ENCODE data around the gene CTTNBP2.
A peak's percentile ranks its signal among the peaks of the same experiment; 100 is the strongest.

Gene CTTNBP2, protein sequence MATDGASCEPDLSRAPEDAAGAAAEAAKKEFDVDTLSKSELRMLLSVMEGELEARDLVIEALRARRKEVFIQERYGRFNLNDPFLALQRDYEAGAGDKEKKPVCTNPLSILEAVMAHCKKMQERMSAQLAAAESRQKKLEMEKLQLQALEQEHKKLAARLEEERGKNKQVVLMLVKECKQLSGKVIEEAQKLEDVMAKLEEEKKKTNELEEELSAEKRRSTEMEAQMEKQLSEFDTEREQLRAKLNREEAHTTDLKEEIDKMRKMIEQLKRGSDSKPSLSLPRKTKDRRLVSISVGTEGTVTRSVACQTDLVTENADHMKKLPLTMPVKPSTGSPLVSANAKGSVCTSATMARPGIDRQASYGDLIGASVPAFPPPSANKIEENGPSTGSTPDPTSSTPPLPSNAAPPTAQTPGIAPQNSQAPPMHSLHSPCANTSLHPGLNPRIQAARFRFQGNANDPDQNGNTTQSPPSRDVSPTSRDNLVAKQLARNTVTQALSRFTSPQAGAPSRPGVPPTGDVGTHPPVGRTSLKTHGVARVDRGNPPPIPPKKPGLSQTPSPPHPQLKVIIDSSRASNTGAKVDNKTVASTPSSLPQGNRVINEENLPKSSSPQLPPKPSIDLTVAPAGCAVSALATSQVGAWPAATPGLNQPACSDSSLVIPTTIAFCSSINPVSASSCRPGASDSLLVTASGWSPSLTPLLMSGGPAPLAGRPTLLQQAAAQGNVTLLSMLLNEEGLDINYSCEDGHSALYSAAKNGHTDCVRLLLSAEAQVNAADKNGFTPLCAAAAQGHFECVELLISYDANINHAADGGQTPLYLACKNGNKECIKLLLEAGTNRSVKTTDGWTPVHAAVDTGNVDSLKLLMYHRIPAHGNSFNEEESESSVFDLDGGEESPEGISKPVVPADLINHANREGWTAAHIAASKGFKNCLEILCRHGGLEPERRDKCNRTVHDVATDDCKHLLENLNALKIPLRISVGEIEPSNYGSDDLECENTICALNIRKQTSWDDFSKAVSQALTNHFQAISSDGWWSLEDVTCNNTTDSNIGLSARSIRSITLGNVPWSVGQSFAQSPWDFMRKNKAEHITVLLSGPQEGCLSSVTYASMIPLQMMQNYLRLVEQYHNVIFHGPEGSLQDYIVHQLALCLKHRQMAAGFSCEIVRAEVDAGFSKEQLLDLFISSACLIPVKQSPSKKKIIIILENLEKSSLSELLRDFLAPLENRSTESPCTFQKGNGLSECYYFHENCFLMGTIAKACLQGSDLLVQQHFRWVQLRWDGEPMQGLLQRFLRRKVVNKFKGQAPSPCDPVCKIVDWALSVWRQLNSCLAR (N-terminal part only)

DNA sequence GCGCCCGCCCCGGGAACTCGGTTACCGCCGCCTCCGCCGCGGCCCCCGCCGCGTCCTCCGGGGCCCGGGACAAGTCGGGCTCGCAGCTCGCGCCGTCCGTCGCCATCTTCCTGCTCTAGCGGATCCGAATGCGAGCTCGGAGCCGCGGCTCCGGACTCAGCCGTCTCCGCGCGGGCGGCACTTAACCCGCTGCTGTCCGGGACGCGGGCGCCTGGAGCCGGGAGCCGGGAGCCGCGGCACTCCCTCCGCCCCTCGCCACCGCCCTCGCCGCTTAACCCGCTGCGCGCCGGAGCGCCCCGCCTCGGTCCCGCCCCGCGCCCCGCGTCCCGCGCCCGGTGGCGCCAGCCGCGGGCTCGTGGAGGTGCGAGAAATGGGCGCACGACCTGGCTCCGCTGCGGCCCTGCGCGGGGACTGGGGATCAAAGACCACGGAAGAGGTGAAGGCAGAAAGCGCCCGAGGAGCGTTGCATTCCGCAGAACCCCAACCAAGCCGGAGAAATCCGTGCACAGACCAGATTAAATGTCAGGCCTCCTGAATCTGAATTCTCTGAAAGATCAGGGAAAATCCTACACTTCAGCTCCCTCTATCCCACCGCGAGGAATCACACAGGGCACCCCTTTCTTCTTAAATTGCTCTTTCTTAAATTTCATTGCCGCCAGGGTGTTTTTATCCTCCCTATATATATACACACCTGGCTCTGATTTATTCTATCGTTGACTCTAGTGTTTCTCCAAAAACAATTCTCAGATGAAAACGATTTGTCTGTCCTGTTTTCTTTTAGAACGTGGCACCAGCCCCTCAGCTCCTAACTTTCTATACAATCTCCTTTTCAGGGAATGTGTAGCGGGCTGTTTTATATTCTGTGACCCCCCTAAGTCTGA, at the start of gene CTTNBP2:
TSS of gene CTTNBP2 (minus strand) at position 132 of the 881 bp plus-strand sequence. CDS start at position 106, 26 bp downstream.
- peak; percentile 26 for DNase-seq

DNA sequence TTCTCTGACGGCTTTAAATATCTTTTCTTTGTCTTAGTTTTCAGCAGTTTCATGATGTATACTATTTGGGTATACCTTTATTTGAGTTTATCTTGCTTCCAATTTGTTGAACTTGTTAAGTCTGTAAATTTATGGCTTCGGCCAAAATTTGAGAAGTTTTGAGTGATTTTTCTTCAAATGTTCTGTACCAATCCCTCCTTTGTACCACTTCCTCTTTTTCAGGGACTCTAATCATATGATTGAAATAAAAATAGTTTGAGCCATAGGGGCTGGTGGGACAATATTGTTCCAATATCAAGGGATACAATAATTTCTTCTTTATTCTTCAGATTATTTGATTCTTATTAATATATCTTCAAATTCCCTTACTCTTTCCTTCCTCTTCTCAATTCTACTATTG, 43.1 kb upstream of the CTTNBP2 start:
- no peak for DNase-seq

DNA sequence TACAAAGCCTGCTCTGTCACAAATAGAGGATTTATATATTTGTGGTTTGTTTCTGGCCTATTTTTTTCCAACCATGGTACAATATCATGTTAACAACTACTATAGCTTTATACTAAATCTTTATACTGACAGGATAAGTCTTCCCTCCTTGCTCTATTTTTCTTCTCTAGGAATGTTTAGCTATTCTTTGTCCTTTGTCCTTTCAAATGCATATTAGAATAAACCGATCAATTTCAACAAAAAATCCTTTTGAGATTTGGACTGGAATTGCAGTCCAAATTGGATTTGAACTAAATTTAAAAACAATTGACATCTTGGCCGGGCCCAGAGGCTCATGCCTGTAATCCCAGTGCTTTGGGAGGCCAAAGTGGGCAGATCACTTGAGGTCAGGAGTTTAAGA, 39.2 kb upstream of the CTTNBP2 start:
- DNase-seq: no peak

DNA sequence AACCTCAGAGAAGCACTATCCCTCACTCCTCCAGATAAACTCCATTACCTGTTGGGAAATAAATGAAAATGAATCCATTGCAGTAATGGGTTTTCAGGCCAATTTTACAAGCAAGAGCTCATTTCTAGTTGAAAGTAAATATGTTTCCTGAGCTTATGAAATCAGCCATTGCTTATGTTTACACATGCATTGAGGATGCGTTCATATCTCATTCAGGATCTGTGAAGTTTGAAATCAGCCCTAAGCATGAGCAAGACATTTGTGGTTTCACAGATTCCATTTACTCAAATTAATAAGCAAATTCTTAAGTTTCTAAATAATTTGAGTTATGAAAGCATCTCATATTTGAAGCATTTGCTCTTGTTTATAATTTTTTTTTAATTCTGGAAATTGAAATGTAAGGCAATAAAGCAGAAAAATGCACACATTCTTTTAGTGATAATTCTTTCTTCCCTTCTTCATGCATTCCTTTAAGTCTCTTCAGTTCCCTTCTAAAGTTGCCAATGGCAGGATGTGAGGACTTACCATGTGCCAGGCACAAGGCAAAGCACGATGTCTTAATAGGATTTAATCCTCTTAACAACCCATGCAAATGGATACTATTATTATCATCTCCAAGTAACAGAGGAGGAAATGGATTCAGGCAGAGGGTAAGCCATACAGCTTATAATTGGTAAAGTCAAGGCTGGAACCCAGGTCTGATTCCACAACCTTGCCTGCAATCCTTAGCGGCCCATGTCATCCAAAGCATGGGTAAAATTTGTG, 35.0 kb upstream of the CTTNBP2 start:
- no peak for DNase-seq

DNA sequence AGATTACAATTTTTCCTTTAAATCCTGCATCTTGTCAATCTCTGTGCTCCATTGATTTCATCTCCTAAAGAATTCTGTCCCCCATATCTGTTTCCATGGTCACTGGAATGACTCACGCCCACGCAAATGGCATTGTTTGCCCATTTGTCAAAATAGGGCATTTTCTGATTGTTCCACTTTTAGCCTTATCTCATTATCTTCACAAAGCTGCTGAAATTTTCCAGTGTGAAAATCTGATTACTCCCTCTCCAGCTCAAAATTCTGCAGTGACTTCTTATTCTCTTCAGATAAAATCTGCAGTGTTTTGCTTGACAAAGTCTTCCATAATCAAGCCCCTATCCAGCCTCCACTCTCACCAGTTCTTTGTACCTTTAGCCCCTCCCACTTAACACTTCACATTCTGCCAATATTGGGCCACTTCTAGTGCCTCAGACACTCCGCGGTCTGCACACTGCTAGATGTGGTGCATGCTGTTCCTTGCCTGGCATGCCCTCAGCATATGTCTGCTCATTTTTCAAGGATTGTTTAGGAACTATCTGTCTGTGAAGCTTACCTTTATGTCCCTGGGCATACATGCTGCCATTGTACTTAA, 33.9 kb upstream of the CTTNBP2 start:
- DNase-seq: no peak

DNA sequence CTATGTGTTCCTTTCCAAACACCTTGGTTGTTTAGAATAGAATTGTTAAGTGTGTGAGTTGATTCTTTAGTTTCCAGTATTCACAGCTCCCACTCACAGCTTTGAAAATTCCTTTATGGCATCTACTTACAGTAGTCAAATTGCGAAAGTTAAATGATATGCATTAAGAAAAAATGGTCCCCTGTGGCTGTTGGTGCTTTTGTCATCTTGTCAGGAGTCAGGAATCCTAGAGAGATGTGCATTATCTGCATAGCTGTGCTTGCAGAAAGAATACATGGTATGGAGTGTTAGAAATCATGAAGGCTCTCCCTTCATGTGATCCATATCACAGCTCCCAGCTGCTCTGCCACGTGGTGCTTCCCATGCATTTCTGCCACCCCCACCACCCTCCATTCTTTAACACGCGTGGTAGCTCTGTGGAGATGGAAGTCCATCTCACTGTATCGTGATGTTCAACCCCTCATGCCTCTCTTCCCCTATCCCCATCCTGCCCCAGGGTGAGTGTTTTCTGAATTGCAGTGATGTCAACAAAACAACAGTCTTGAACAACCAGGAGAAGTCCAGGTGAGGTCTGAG, 29.2 kb upstream of the CTTNBP2 start:
- no peak for DNase-seq

DNA sequence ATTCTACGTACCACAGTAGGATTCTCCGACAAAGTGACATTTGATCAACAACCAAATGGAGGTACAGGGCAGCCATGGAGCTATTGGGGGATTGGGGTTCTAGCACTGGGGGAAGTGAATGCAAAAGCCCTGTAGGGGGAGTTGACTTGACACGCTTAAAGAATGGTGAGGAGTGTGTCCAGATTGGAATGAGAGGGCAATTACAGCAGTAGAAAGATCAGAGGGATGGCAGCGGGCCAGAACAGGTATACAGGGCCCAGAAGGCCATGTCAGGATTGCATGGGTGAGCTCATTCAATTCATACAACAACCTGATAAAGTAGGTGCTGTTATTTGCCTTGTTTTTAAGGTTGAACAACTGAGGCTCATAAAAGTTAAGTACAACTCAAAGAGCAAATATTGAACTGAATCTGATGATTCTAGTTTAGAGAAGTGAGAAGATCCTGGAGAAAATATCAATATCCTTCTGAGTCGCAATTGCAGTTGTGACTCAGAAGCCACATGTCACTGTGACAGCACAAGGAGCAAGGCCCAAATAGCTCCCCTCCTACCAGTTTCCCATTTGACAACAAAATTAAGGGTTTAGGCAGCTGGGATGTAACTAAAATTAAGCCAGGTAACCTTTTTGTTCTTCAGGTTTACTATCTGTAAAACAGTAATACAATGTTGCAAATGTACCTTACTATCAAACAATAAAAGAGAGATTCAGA, 28.0 kb upstream of the CTTNBP2 start:
- no peak for DNase-seq

DNA sequence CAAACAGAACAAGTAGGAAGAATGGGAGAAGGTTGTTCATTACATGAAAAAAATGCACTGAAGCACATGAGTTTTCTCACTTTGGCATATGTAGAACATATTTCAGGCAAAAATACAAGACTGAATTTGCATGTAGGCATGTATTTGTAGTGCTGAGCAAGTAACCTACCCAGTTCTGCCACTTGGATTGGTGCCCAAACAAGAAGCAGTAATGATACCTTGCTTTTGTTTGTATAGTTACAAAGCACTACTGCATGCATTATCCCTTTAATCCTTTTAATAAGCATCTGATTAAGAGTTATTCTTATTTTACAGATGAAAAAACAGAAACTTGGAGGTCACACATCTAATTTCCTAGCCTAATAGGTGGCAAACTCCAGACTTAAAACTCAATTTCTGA, 23.1 kb upstream of the CTTNBP2 start:
- DNase-seq: no peak

DNA sequence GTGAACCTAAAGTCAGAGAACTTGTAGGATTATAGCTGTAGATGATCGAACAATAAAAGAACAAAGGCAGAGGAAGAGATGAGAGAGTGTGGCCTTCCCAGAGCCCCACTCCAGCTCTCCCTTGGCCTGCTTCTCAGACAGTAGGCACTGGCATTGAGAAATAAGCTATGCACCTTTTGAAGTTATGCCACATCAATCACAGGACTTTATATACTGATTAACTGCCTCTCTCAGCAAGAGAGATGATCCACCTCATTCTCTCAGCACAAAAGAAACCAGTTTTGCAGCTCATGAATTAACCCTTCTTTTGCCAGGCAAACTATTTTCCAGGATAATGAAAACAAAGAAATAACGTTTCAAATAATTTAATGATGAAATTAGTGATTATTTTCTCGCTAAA, 22.0 kb upstream of the CTTNBP2 start:
- no peak for DNase-seq

DNA sequence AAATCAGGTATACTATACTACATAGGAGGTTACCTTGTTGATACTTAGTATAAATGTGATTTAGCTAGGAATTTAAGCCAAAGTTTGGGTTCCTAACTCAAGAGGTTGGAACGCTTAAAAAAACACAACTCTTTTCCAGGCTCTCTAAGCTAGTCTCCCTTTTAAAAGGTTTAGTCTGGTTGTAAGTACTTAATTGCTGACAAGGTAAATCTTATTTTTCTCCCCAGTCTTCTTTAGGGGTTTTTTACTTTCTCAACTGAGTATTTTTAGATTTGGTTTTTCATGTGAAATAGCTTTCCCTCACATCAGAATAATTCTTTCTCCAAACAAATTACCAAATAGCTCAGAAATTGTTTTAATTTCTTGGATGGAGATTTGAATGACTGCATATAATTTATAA, 20.8 kb upstream of the CTTNBP2 start:
- no peak for DNase-seq

DNA sequence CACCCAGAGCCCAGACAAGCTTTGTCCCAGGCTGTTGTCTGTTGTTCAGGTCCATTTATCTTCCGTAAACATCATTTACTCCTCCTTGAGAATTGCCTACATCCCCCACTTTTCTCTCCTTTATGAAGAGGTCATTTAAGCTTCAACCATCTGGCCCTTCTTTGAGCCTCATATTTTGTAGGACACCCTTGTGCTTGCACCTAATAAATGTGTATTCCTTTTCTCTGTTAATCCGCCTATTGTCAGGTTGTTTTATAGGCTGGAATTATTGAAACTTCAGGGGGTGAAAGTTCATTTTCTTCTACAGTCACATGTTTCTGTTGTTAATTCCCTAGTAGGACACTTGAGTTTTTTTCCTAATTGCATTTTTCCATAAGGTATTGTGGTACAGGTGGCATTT, 19.6 kb upstream of the CTTNBP2 start:
- no peak for DNase-seq

DNA sequence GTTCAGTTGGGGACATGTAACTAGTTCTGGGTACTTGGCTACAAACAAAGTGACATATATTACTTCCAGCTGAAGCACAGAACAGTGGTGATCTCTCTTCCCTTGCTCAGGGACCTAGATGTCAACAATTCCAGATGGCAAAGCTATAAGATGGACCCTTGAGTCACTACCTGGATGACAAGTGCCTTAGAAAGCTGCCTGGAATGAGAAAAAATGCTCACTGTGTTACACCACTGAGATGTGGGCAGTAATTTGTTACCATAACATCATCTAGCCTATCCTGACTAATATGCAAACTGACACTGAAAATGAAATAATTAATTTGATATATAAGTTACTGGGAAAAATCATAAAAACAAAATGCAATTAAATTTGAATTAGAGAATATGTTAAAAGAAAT, 16.4 kb upstream of the CTTNBP2 start:
- DNase-seq: no peak

DNA sequence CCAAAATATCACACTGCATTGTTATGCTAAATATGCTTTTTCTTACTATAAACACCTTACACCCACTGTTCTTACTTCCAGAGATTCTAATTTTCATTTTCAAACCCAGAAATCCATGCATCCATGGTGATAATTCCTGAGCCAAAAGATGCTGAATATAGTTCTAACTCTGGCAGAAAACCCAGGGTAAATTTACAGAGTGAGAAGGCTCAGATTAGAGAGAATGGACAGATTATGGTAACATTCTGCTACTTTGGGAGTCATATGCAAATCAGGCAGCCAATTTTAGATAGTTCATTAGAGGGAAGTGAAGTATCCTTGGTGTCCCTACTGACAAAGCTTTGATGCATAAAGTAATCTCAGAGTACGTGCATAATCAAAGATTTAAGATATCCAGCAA, 15.4 kb upstream of the CTTNBP2 start:
- DNase-seq: no peak

DNA sequence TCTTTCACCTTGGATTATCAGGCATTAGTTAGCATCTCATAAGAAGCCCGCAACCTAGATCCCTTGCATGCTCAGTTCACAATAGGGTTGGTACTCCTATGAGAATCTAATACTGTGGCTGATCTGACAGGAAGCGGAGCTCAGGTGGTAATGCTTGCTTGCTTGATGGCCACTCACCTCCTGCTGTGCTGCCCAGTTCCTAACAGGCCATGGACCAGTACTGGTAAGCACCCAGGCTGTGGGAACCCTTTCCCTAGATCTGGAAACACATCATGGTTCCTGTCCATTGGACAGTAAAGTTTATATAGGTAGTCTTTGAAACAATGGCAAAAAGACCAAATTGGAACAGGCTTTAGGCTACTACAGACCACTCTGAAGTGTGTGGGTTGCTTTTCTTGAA, 9.4 kb upstream of the CTTNBP2 start:
- no peak for DNase-seq

DNA sequence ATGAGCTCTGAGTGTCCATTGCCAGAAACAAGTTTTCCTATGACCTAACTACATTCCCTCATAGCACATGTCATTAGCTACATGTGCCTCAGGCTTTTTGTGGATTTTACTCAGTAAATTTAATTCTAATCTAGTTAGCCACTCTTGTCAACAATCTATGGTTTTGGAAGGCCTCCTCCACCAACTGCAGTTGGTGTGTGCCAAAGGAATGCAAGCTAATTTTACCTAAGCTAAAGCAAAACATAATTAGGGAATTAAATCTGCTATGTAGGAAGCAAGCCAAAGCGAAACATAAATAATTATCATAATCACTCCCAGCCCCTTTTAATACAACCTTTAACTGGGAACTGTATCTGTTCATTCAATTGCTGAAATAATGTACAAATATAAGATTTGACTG, 3.5 kb upstream of the CTTNBP2 start:
- DNase-seq: no peak

DNA sequence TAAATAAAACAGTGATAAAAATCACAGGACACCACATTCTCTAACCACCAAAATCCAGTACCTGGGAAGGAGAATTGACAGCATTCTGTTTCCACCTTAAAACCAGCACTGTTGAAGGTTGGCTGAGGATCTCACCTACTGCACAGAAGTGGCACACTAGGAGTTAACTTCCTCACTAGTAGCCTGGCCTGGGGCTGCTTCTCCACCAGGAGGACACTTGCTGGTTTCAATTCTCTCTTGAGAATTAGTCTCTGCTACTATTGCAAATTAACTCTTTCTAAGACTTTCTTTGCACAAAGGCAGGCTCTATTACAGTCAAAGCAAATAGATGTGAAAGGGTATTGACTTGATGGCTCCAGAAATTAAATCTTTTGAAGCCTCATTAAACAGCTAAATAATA, 2.3 kb upstream of the CTTNBP2 start:
- DNase-seq: no peak

DNA sequence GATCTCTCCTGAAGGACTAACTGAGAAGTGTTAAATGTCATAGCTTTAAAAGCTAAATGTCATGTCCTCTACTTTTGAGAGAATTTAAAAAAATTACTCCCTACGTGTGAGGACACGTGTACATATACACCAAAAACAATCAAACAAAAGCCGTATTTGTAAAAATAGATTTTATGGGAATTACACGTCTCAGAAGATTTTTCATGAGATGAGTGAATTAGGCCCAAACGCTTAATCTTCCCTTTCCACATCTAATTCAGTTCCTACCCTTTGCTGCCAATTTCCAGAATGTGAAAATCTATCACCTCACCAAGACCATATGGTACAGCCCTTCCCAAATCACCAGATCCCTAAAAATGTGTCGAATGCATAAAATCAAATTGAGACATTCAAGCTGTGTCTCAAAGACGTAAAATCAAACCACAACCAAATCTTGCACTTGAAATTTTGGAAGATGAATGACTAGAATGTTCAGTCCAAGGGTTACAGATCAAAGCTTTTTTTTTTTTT, 1.0 kb upstream of the CTTNBP2 start:
- DNase-seq: no peak

DNA sequence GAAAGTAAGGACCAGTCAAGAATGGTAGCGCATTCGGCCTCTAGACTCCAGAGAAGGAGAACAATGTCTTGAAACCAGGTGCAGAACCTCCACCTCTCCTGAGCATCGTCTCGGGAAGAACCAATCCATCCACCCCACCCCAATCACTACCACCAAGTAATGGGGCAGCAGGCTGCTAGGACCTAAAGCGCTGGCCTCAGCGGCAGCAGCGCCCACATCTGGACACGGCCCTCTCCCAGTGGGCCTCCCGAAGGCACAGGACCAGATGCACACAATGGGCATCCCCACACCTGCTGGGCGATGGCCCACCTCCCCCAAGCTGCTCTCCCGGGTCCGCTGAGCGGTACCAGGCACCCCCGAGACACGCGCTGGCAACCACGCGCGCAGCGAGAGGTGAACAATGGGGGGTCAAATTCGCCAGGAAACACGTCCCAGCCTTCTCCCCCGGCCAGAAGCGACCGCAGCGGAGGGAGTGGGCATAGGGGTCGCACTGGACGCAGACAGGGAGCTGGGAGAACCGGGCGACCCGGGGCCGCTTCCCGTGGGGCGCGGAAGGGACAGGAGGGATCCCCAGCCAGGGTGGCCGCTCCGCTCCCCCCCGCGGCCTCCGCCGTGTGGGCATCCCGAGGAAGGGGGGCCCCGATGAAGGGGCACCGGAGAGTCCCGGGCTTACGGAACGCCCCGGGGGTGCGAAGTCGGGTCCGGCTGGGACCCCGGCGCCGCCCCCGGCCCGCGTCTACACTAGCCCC, 506 bp downstream of the CTTNBP2 start:
- DNase-seq: no peak

Measured in NCI-H774 (cell line).